K562 (cell line): ENCODE measurements around the gene PDCD1LG2.

Experiments
- HNRNPLL ChIP-seq: fragments of 200-400 bp; formaldehyde crosslinking; IDR thresholded peaks from 2 replicates; pipeline ENCODE4 v1.6.1; 2017; ENCODE audit warnings: low read length, low read depth, mild to moderate bottlenecking; ENCODE audit not compliant: poor library complexity, severe bottlenecking
- LARP7 ChIP-seq: fragments of 450-650 bp; IDR thresholded peaks from 2 replicates; pipeline ENCODE4 v1.6.1; 2016
- MEF2A ChIP-seq: IDR thresholded peaks from 2 replicates; pipeline ENCODE4 v1.6.1; 2011; ENCODE audit warnings: low read depth, mild to moderate bottlenecking, low read length, moderate library complexity; ENCODE audit not compliant: control insufficient read depth
- POLR2A ChIP-seq: fragments of 450-650 bp; conservative IDR thresholded peaks from 2 replicates; pipeline ENCODE4 v1.6.1; 2016
- SMAD1 ChIP-seq: fragments of 150-350 bp; IDR thresholded peaks from 2 replicates; pipeline ENCODE4 v1.6.1; 2014; ENCODE audit warnings: low read length, low read depth; ENCODE audit not compliant: partially characterized antibody
- TF ChIP-seq, protein P1 (sequence below), 3 experiments: IDR thresholded peaks in 2 of 3; conservative IDR thresholded peaks in 1 of 3; 2 replicates each; pipeline ENCODE4 v1.5.1; 2011 to 2012; ENCODE audit warnings: low read length in 3 of 3, mild to moderate bottlenecking in 3 of 3, control low read depth in 2 of 3, improper control_type of control experiment in 1 of 3, inconsistent platforms in 1 of 3, low read depth in 1 of 3, mixed read lengths in 1 of 3, moderate library complexity in 1 of 3; ENCODE audit not compliant: insufficient read depth in 2 of 3

DNA sequence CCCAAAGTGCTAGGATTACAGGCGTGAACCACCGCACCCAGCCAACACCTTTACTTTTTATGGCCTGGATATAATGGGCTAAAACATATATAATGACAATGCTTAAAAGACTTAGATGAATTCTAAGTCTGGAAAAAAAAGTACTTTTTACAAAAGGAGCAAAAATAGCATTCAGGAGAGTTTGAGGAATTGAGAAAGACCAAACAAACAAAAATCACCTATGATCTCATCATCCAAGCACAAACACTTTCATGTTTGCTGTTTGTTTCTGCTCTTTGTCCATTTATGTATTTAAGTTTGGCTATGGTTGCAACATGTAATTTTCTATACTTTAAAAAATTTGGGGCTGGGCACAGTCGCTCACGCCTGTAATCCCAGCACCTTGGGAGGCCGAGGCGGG lies 63.8 kb downstream of the PDCD1LG2 start:
- TF ChIP-seq LARP7 (no peak), HNRNPLL (no peak), POLR2A (no peak), MEF2A (no peak), SMAD1 (no peak)
- TF ChIP-seq, protein P1, sequence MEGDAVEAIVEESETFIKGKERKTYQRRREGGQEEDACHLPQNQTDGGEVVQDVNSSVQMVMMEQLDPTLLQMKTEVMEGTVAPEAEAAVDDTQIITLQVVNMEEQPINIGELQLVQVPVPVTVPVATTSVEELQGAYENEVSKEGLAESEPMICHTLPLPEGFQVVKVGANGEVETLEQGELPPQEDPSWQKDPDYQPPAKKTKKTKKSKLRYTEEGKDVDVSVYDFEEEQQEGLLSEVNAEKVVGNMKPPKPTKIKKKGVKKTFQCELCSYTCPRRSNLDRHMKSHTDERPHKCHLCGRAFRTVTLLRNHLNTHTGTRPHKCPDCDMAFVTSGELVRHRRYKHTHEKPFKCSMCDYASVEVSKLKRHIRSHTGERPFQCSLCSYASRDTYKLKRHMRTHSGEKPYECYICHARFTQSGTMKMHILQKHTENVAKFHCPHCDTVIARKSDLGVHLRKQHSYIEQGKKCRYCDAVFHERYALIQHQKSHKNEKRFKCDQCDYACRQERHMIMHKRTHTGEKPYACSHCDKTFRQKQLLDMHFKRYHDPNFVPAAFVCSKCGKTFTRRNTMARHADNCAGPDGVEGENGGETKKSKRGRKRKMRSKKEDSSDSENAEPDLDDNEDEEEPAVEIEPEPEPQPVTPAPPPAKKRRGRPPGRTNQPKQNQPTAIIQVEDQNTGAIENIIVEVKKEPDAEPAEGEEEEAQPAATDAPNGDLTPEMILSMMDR (IDR thresholded peaks at IDR 0.05 in 2 of 3, conservative IDR thresholded peaks at IDR 0.05 in 1 of 3; ENCODE audit: insufficient read depth in 2 of 3, low read depth in 1 of 3, low read length in 3 of 3), result no peak
